DMS114 treated with DMSO at 0.1 percent for 48 hours (cell line): ENCODE results near the gene CASP10.

Experiments
- DNase-seq: peaks from one replicate; lab custom pipeline; 2025; ENCODE audit not compliant: unreplicated experiment; lab: John Stamatoyannopoulos, UW

The CASP10 gene

DNA sequence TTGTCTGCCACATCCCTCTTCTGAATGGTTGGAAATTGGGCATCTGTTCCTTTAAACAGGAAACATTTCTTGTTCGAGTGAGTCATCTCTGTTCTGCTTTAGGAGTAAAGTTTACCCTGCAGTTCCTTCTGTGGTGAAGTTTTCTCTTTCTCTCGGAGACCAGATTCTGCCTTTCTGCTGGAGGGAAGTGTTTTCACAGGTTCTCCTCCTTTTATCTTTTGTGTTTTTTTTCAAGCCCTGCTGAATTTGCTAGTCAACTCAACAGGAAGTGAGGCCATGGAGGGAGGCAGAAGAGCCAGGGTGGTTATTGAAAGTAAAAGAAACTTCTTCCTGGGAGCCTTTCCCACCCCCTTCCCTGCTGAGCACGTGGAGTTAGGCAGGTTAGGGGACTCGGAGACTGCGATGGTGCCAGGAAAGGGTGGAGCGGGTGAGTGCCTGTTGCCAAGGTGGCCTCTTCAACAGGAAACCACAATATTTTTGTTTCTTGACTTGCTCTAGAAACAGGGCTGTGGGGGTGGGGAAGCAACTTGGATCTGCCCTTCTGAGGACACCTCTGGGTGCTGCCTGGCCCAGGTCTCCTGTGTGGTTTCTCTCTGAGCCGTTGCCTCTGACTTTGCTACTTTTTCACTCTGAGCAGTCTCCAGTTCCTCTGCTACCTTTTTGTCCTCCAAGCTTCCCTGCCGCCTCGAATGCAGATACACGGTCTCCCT is 75.2 kb downstream of the CASP10 start:
- DNase-seq = no peak

DNA sequence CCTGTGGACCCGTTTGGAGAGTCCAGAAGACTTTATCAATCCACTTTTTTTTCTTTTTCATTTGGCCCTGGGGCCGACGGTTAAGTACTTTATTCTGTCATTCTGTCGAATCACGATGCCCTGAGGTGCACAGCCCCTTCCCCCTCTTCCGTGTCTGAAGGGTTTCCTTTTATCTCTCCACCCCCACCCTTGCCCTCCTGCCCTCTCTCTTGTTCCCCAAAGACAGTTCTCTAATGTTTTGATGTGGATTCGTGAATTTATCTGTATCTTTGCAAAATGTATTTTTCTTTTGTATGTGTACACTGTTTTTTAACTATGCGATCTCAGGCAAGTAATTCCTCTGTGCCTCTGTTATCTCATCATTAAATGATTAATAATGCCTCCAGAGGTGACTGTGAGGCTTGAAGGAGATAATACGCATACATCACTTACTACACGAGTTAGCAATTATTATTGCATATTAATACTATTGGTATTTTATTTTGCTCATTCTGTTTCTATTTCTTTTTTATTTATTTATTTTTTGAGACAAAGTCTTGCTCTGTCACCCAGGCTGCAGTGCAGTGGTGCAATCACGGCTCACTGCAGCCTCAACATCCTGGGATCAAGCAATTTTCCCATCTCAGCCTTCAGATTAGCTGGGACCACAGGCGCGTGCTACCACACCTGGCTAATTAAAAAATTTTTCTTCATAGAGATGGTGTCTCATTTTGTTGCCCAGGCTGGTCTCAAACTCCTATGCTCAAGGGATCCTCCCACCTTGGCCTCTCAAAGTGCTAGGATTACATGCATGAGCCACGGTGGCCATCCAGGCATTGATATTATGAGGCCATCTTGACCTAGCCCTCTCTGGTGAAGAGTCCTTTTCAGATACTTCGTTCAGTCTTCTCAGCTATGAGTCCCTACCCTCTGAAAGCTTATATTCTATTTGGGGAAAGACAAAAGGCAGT is 76.0 kb downstream of the CASP10 start:
- no peak for DNase-seq

DNA sequence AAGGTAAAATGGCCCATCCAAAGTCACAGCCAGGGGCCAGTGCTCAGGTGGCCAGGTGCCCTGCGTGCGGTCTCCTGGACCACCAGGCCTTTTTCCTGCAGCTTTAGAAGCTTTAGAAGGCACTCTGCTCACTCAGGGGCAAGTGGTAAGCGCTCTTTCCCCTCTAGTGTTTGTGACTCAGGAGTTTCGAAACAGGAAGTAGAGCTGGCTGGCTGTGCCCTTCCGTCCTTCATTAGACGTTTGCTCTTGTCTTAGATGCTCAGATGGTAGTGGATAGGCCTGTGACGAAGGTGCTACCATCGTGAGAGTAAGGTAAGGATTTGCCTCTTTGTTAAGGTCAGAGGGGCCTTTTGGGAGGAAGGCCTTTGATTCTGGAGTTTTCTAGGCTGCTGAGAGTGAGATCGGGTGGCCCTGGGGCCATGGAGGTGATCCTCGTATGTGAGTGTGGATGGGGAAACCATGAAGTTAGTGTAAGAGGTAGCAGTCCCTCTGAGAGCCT is 77.4 kb downstream of the CASP10 start, which contains the start of gene CASP8:
TSS of gene CASP8 (plus strand) at position 235 of the 499 bp plus-strand sequence. CDS start 5,951 bp downstream, outside the sequence.
- no peak for DNase-seq

DNA sequence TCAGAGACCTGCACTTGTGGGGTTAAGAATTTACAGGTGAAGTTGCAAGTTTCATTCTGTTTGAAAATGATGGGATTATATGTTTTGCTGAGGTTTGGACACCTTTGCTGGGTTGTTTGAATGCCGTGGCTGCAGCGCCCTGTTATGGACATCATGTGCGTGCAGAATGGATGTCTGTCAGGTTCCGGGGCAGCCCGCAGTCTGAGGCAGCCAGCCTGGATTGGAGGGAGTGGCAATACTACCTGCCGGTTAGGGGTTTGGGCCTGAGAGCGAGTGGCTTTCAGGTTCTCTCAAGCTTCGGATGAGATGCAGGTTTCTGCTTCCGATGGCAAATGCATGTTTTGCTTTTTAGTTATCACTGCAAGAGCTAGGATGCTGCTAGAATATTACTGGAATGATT is 78.5 kb downstream of the CASP10 start:
- DNase-seq = no peak

DNA sequence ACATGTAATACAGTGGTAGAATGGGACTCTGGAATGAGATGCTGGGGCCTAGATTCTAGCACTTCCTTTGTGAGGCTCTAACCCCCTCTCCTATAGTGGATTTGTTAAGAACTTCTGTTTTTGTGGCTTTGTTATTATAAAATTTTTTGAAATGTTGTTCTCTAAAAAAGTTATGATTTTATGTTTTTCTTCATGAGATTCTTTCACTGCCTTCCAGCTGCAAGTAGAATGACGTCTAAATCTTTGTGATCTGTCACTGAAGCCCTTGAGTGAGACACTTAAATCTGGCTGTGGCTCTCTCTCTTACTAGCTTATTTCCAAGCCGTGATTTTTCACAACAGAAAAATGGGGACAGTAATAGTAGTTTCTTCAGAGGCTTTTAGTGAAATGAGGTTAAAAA is 79.0 kb downstream of the CASP10 start:
- DNase-seq = no peak

DNA sequence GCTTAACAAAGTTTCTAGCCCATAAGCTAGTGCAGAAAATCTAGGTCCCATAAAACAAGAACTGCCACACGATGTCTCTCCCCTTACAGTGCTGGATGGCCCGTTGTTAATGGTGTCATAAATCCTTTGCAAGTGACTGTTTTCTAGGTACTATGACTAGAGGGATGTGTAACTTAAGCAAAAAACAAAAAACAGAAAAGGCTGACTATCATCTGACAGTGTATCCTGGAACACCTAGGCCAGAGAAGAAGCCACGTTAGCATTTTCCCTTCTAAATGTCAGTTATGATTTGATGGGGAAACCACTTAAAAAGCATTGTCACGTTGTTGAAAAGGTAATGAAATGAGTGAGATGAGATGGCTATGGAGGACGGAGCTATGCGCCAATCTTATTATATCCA is 79.8 kb downstream of the CASP10 start:
- DNase-seq = no peak

DNA sequence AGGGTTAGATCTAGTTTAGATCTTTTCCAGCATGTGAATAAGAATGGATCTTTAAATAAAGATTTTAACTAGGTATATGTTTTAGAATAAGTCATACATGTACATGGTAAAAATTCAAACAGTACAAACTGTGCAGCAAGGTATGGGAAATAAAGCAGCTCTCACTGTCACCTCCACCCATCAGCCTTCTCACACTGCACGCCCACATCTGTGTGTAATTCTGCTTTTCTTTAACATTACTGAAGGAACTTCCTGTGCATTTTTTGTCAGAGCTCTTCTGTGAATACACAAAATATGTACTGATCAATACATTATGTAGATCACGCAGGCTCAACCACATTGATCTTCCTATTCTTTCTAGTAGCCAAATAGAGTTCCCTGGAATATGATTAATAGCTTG is 80.8 kb downstream of the CASP10 start:
- no peak for DNase-seq

DNA sequence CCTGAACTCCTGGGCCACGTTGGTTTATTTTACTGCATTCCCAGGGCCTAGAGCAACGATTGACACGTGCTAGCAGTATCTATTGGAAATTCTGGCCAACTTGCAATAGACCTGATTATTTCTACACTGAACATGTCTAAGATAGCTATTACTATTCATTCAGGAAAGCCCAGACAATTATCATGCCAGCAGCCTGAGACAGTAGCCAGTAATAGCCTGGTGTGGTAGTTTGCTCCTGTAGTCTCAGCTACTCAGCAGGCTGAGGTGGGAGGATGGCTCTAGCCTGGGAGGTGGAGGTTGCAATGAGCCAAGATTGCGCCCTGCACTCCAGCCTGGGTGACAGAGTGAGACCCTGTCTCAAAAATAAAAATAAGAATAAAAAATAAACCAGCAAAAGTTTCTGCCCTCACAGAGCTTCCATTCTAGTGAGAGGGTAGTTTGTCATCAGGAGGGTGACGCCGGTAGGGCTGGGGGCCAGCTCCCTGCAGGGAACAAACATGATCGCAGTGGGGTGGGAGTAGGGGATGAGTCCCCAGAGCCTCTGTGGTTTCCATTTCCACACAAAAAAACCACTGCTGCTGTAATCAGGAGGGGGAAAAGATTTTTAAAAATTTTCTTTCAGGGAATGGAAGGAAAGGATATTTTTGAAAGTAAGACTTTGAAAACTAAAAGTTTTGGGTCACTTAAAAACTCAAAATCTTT is 81.7 kb downstream of the CASP10 start:
- DNase-seq = no peak

DNA sequence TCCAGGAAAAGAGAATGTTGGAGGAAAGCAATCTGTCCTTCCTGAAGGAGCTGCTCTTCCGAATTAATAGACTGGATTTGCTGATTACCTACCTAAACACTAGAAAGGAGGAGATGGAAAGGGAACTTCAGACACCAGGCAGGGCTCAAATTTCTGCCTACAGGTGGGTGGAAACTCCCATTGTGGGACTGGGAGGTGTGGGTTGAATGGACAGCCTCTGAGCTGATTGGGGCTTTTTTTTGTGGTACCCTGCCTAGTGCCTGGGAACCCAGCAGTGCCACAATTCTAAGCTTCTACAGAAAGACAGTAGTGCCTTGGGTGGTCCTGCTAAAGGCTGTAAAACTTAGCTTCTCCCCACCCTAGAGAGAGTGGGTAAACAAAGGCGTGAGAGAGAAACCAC is 83.7 kb downstream of the CASP10 start:
- DNase-seq = no peak

DNA sequence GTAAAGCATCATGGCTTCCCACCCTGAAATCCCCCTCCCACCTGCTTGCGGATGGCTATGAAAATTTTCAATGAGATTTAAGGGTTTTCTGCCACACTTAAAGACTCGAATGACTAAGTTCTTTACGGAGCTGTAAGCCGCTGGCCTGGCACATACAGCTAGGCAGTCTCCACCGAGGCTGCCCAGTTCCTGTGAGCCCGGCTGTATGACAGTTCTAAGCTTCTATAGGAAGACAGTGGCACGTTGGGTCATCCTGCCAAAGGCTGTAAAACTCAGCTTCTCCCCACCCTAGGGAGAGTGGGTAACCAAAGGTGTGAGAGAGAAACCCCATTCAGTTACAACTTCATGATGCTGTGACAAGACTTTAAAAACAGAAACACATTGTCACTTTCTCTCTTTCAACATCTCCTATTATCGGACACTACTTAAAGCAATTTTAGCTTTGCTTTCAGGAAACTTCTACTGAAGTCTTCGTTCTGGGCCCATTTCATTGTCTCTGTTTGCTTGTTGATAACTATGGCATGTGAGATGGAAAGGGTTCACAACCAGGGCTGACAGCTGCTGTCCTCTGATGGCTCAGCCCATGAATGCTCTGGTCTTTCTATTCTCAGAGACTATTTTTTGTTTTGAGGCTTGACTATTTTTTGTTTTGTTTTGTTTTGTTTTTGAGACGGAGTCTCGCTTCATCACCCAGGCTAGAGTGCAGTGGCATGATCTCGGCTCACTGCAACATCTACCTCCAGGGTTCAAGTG is 84.5 kb downstream of the CASP10 start:
- no peak for DNase-seq

DNA sequence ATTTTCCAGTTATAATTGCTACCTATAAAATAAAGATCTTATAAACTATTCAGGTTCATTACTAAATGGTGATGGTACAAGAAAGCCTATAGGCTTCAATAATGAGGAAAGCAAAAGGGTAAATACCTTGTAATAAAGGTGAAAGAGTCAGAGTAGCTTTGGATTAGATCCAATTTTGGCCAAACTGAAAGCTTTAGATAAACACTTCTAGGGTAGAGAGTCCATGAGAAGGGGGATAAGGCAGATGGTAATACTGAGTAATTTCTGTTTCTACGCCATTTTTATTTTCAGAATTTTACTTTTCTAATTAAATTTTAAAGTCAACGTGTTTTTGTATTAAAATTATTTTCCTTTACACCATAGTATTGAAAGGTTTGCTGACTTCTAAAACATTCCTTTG is 86.8 kb downstream of the CASP10 start:
- DNase-seq = no peak

DNA sequence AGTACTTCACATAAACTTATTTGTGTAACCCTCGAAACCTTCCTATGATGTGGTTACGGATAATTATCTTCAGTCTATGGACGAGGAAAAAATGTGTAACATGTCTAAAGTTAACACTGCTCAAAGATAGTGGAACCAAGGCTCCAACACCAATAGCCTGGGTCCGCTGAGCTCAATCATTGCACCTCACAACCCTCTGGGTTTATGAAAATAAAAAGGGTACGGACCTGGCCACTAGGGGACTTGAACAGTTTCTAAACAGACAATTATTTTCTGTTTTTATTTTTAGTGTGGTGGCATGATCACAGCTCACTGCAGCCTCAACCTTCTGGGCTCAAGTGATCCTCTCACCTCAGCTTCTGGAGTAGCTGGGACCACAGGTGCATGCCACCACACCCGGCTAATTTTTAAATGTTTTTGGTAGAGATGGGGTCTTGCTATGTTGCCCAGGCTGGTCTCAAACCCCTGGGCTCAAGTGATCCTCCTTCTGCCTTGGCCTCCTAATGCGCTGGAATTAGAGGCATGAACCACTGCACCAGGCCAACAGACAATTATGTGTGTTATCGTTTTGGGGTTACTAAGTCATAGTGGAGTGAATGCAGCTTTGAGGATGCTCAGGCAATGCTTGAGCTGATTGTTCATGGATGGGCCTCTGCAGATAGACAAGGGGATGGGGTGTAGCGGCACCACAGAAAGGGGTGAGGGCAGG is 87.5 kb downstream of the CASP10 start:
- DNase-seq = no peak

DNA sequence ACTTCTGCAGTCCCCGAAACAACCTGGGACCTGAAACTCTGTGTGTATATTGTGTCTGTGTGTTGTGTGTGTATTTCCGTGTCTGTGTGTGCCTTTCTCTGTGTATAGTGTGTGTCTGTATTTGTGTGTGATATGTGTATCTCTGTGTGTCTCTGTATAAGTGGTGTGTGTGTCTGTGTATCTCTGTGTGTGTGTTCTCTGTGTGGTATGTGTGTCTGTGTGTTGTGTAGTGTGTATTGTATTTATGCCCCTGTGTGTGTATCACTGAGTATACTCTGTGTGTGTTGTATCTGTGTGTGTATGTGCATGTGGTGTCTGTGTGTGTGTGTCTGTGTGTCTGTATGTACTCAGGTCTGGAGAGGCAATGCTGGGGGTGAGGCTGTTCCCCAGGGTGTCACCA is 89.0 kb downstream of the CASP10 start:
- DNase-seq = no peak

DNA sequence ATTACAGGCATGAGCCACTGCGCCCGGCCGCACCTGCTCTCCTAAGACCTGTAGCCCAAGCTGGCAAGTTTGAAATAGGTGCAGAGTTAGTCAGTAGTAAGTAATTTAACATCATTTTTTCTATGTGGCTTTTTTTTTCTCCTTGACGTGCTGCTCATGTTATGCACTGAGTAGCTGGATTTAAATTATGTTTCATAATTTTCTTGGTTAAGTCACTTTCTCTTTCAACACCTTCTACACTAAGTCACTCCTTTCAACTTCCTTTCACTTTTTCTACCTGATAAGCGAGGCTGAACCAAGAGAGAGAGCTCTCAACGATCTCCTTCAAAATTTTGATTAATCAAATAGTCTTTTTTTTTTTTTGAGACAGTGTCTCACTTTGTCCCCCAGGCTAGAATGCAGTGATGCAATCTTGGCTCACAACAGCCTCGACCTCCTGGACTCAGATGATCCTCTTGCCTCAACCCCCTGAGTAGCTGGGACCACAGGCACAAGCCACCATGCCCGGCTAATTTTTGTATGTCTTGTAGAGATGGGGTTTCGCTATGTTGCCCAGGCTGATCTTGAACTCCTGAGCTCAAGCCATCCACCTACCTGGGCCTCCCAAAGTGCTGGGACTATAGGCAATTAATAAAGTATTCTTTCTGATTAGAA is 90.5 kb downstream of the CASP10 start:
- DNase-seq = no peak

DNA sequence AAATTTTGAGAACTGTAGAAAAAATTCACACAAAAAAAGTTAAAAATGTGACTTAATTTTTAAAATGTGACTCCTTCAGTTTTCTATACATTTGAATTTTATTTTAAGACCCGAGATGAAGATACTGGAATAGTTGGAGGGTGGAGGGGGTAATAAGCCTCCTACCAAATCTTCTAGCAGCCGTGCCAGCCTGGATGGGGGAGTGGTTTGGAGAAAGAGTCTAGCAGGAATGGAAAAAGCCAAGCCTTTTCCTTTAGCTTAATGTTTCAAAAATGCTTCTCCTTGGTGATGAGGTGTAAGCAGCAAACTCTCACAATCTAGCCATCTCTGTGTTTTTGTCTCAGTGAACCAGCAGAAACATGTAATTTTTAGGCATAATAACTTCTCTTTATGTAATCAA is 92.1 kb downstream of the CASP10 start:
- no peak for DNase-seq

DNA sequence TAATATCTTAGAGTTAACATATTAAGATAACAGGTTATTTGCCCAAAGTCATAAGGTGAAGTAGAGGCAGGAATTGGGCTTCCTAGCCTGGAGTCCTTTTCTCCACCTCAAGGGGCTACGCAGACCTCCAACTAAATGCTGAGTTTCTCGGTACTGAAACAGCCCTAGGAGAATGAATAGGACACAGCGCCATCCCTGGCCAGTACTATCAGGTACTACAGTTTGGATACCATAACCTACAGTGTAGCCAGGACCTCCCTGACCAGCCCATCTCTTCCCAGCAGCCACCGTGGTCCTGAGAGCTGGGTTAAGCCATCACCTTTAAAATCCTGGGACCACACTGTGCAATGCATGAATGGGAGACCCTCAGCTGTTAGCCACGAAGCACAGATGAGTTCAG is 93.0 kb downstream of the CASP10 start:
- no peak for DNase-seq

DNA sequence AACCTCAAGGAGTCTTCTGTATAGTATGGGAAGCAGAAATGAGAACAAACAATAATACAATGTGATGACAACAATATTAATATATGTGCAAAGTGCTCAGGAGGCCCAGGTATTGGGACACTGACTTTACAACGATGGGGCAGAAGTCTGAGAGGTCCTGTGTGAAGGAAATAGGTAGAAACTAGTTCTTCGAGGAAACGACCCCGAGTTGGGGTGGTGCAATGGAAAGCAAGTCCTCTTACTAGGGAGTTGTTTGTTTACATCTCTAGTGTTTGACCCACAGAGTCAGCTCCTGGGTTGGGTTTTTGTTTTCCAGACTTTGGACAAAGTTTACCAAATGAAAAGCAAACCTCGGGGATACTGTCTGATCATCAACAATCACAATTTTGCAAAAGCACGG is 93.6 kb downstream of the CASP10 start:
- DNase-seq = no peak
